PC-9 (cell line): ENCODE measurements around the gene GPR146. TPM values are rescaled to one million over a fixed set of nuclear protein-coding genes. Genes with fewer than 3 reads are reported as not detected.

Experiments
- BruUV-seq: library from RNA; stranded (reverse); fragments of 400-500 nt; replicated peaks from 2 replicates; lab custom pipeline; 2021; lab: Mats Ljungman, UMichigan
- CTCF ChIA-PET: fragments of 300-600 bp; sonication (Branson Sonifier 250); formaldehyde crosslinking; loops from one replicate; lab custom pipeline; 2022; ENCODE audit warnings: antibody characterized with exemption; lab: Charles Lee
- POLR2A ChIA-PET: fragments of 300-600 bp; sonication (Branson Sonifier 250); formaldehyde crosslinking; loops from one replicate; lab custom pipeline; 2022; ENCODE audit warnings: antibody characterized with exemption; ENCODE audit not compliant: unreplicated experiment; lab: Charles Lee
- DNase-seq, 2 experiments: peaks; one replicate each; pipeline versions ENCODE4 v3.0.0 to v3.0.0-alpha.2; 2015 to 2022; ENCODE audit warnings: mixed read lengths in 1 of 2
- H2AFZ ChIP-seq: fragments of 200-600 bp; sonication (generic); 2 replicates; pipeline ENCODE4 v1.8.1; 2017; ENCODE audit warnings: antibody characterized with exemption
- H3F3A ChIP-seq: fragments of 200-600 bp; sonication (generic); 2 replicates; pipeline ENCODE4 v1.8.1; 2017; ENCODE audit warnings: antibody characterized with exemption, mild to moderate bottlenecking, low read depth; ENCODE audit not compliant: insufficient read depth
- H3K27ac ChIP-seq: fragments of 200-600 bp; sonication (generic); 2 replicates; pipeline ENCODE4 v1.6.1; 2016; ENCODE audit warnings: mixed run types
- H3K27me3 ChIP-seq: fragments of 200-600 bp; sonication (generic); 2 replicates; pipeline ENCODE4 v1.6.1; 2016; ENCODE audit warnings: low read depth, mixed run types; ENCODE audit not compliant: insufficient read depth
- H3K36me3 ChIP-seq: fragments of 200-600 bp; sonication (generic); 2 replicates; pipeline ENCODE4 v1.6.1; 2016; ENCODE audit warnings: low read depth, mixed run types
- H3K4me1 ChIP-seq: fragments of 200-600 bp; sonication (generic); replicated peaks from 2 replicates; pipeline ENCODE4 v1.6.1; 2016; ENCODE audit warnings: mixed run types; ENCODE audit not compliant: insufficient read depth
- H3K4me2 ChIP-seq: fragments of 200-600 bp; sonication (generic); 2 replicates; pipeline ENCODE4 v1.6.1; 2017; ENCODE audit warnings: mixed run types
- H3K4me3 ChIP-seq: fragments of 200-600 bp; sonication (generic); 2 replicates; pipeline ENCODE4 v1.6.1; 2016; ENCODE audit warnings: mixed run types
- H3K79me2 ChIP-seq: fragments of 200-600 bp; sonication (generic); 2 replicates; pipeline ENCODE4 v1.6.1; 2017; ENCODE audit warnings: low read depth, mixed run types
- H3K9me2 ChIP-seq: fragments of 200-600 bp; sonication (generic); 2 replicates; pipeline ENCODE4 v1.8.1; 2017; ENCODE audit warnings: mild to moderate bottlenecking; ENCODE audit not compliant: insufficient read depth
- H3K9me3 ChIP-seq: fragments of 200-600 bp; sonication (generic); 2 replicates; pipeline ENCODE4 v1.8.1; 2016; ENCODE audit warnings: low read depth; ENCODE audit not compliant: insufficient read depth
- H4K20me1 ChIP-seq: fragments of 200-600 bp; sonication (generic); 2 replicates; pipeline ENCODE4 v1.8.1; 2017; ENCODE audit not compliant: insufficient read depth
- EZH2 ChIP-seq: fragments of 200-600 bp; sonication (generic); IDR thresholded peaks from 2 replicates; pipeline ENCODE4 v1.8.0; 2017; ENCODE audit warnings: antibody characterized with exemption, low read depth
- intact Hi-C: fragments of 100-400 bp; cut with micrococcal nuclease; formaldehyde crosslinking; loops from one replicate; pipeline ENCODE4 v1.10.0; 2022; ENCODE audit not compliant: unreplicated experiment
- total RNA-seq: library from RNA; stranded (reverse); gene quantifications from 2 replicates; pipeline ENCODE4 v1.2.3, GENCODE V29; 2021
- TF ChIP-seq, protein P1 (sequence below): fragments of 200-600 bp; sonication (generic); conservative IDR thresholded peaks from 2 replicates; pipeline ENCODE4 v1.6.1; 2017; ENCODE audit warnings: mixed run types, antibody characterized with exemption, mild to moderate bottlenecking, moderate library complexity

Gene GPR146
- total RNA-seq, 1 experiment from 2014 or later, result 3.4 TPM

GRCh38 chr7:1050254-1050906 lies 6.0 kb downstream of the GPR146 start:
- TF ChIP-seq, protein P1, sequence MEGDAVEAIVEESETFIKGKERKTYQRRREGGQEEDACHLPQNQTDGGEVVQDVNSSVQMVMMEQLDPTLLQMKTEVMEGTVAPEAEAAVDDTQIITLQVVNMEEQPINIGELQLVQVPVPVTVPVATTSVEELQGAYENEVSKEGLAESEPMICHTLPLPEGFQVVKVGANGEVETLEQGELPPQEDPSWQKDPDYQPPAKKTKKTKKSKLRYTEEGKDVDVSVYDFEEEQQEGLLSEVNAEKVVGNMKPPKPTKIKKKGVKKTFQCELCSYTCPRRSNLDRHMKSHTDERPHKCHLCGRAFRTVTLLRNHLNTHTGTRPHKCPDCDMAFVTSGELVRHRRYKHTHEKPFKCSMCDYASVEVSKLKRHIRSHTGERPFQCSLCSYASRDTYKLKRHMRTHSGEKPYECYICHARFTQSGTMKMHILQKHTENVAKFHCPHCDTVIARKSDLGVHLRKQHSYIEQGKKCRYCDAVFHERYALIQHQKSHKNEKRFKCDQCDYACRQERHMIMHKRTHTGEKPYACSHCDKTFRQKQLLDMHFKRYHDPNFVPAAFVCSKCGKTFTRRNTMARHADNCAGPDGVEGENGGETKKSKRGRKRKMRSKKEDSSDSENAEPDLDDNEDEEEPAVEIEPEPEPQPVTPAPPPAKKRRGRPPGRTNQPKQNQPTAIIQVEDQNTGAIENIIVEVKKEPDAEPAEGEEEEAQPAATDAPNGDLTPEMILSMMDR, result no peak
- TF ChIP-seq EZH2, result no peak
- POLR2A ChIA-PET, result no interaction called here
- no TSS peak for BruUV-seq

DNA sequence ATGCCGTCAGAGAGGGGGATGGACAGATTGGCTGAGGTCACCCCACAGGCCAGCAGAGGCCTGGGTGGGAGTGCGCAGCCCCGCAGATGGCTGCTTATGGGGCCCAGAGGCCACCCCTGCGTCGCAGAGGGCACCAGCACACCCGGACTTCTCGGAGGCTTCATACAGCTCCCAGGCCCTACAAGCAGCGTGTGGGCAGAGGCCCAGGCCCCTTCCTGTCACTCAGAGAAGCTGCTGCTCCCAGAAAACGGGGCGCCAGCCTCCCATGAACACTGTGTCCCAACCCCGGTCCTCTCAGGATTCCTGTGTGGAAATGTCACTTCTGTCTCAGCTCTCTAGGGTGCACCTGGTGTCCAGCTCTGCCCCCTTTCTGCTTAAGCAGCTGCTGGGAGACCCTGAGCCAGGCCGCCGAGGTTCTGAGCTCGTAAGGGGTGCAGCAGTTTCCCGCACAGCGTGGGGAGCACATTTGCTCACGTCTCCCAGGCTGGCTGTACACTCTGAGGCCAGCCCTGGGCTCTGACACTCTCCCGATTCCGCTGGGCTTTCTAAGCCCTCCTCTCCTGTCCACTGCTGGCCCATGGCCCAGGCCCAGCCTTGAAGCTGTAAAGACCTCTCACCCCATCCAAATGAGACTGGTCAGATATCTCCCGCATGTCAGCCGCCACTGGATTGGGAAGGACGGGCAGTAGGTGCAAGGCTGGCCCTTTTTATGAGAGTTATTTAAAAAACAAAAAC lies 6.8 kb downstream of the GPR146 start:
- ChIA-PET POLR2A (no interaction called here), CTCF (no interaction called here)

More at GRCh38 chr7:1050254-1050906, 6.0 kb downstream of the GPR146 start:
- no peaks in the 10 kb centered on the region for H3K36me3 ChIP-seq
- H3K9me2 ChIP-seq, result no peaks in the 10 kb centered on the region
- DNase-seq, result no peak
- intact Hi-C loops, result no loop called here
- peaks cover 33% of the 10 kb centered on the region for H4K20me1 ChIP-seq
- H3K9me3 ChIP-seq, result no peaks in the 10 kb centered on the region
- H3K27ac ChIP-seq, result no peak overlapping the region
- no peaks in the 10 kb centered on the region for H3K27me3 ChIP-seq
- no peak overlapping the region for H3K4me3 ChIP-seq
- peaks cover 28% of the 10 kb centered on the region for H3K4me1 ChIP-seq
- H3K79me2 ChIP-seq, result peaks cover 11% of the 10 kb centered on the region; the same call in 1 of the 2 replicates
- H2AFZ ChIP-seq, result no peak overlapping the region
- H3F3A ChIP-seq, result peaks cover 32% of the 10 kb centered on the region
- H3K4me2 ChIP-seq, result no peak overlapping the region
- CTCF ChIA-PET, result no interaction called here

DNA sequence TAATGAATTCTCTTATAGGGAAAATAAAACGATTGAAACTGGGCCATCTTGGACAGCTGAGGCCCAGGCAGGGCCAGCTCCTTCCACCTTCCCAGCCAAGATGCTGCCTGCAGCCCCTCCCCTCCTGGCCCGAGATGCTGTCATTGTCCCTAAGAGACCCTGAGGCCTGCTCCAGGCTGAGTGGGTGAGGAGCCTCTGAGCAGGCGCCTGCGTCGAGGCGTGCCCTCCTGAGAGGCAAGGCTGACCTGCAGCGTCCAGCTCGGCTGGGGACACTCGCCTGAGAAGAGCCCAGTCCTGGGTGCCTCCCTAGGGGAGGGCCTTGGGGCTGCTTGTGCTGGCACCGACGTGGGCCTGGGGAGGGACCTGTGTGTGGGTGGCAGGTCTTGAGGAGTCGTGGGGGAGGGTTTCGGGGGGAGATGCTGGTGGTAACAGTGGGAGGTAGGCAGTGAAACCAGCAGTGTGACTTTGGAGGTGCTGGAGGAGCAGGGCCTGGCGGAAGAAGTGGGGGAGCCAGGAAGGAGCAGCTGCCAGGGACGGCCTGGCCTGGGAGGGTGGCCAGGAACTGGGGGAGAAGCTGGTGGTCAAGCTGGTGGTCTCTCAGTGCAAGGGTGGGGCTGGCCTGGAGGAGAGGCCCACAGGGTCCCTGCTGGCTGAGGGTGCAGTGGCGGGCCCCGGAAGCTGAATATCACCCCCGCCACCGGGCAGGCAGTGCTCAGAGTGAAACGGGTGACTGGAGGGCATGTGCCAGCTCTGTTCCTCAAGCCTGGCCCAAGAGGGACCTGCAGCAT lies 7.9 kb downstream of the GPR146 start:
- no peaks in the 10 kb centered on the region for H3K79me2 ChIP-seq
- H3K27ac ChIP-seq, result no peak overlapping the region
- peaks cover 20% of the 10 kb centered on the region for H4K20me1 ChIP-seq
- no TSS peak for BruUV-seq
- H3F3A ChIP-seq, result peaks cover 15% of the 10 kb centered on the region
- H3K4me2 ChIP-seq, result no peak overlapping the region
- no peaks in the 10 kb centered on the region for H3K9me3 ChIP-seq
- POLR2A ChIA-PET, result no interaction called here
- no peak for TF ChIP-seq EZH2
- TF ChIP-seq, protein P1, result no peak
- CTCF ChIA-PET, result no interaction called here
- no peaks in the 10 kb centered on the region for H3K36me3 ChIP-seq
- no peak for DNase-seq
- no peaks in the 10 kb centered on the region for H3K9me2 ChIP-seq
- no peak overlapping the region for H3K4me3 ChIP-seq
- H3K27me3 ChIP-seq, result no peaks in the 10 kb centered on the region
- peaks cover 10% of the 10 kb centered on the region for H3K4me1 ChIP-seq
- intact Hi-C loops, result no loop called here
- H2AFZ ChIP-seq, result no peak overlapping the region

More for the DNA sequence above, 6.8 kb downstream of the GPR146 start:
- Histone ChIP-seq H3K9me2 (no peaks in the 10 kb centered on the region), H3K36me3 (no peaks in the 10 kb centered on the region), H3K27ac (no peak overlapping the region), H3K4me1 (peaks cover 21% of the 10 kb centered on the region), H3K9me3 (no peaks in the 10 kb centered on the region), H3F3A (peaks cover 25% of the 10 kb centered on the region), H3K27me3 (no peaks in the 10 kb centered on the region), H3K4me3 (no peak overlapping the region), H4K20me1 (peaks cover 28% of the 10 kb centered on the region), H3K79me2 (peaks cover 4% of the 10 kb centered on the region; the same call in 1 of the 2 replicates), H3K4me2 (no peak overlapping the region), H2AFZ (no peak overlapping the region)
- DNase-seq, result no peak
- no TSS peak for BruUV-seq
- intact Hi-C loops, result no loop called here
- TF ChIP-seq, protein P1, result no peak
- no peak for TF ChIP-seq EZH2
